ENCODE data around the gene CCDC169.

DNA sequence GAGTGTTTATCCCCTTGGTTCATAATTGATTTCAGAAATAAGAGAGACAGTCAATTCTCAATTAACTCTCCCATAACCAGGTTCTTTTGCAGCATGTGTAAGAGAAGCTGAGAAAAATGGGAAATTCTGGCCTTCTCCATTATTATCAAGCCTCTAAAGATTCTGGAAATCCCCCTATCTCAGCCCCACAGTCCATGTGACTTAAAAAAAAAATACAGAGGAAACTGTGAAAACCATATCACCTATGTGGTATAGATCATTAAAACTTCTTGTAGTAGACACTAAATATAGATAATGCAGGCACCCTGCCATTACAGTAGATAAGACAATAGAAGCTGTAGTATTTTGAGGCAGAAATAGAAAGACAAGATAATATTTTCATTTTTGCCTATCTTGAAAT is 48.9 kb downstream of the CCDC169 start:
- TF ChIP-seq GATA2 (IDR thresholded peaks at IDR 0.05; ENCODE audit: low read depth, low read length) (no peak), GATA3 (IDR thresholded peaks at IDR 0.05; ENCODE audit: low read depth, low read length) (no peak)

Measured in SH-SY5Y (cell line).